SK-MEL-5 (cell line): ENCODE results near the gene NAALADL2. TPM values are rescaled to one million over a fixed set of nuclear protein-coding genes. Genes with fewer than 3 reads are reported as not detected.
"Not testable (repeated sequence)": the region's sequence is repeated elsewhere in the genome, so short reads cannot be mapped to it uniquely, and the experiment has no call there.

Source experiments
- DNase-seq: peaks from one replicate; pipeline ENCODE4 v3.0.0-alpha.2; 2016; ENCODE audit warnings: low read depth, low spot score
- in situ Hi-C: cut with HindIII; loops from 2 replicates; pipeline ENCODE4 v1.10.0; 2016; ENCODE audit warnings: low sequenced_read_pairs, high pct_unique_total_duplicates, low pct_unique_long_range_greater_than_20kb
- total RNA-seq: library from RNA; depleted of rRNA; stranded (reverse); fragments of >200 nt; shearing (Covaris generic); gene quantifications from 2 replicates; pipeline ENCODE4 v1.2.3, GENCODE V29; 2014

Gene NAALADL2
- total RNA-seq, 1 experiment from 2014 or later = 2.9 TPM

- in situ Hi-C loops = no loop called here
These were observed 387.6 kb downstream of the NAALADL2 start for GRCh38 chr3:175246766-175247165.

GRCh38 chr3:175247629-175248028 lies 388.5 kb downstream of the NAALADL2 start:
- in situ Hi-C loops = no loop called here
- no peak for DNase-seq

More at GRCh38 chr3:175246766-175247165, 387.6 kb downstream of the NAALADL2 start:
- DNase-seq = no peak

GRCh38 chr3:175248832-175249231 lies 389.7 kb downstream of the NAALADL2 start:
- in situ Hi-C loops = no loop called here
- no peak for DNase-seq

- DNase-seq = peak; percentile 6
- in situ Hi-C loops = no loop called here
These were observed 396.6 kb downstream of the NAALADL2 start for GRCh38 chr3:175255698-175256097.

GRCh38 chr3:175257123-175257522 lies 398.0 kb downstream of the NAALADL2 start:
- in situ Hi-C loops = no loop called here
- no peak for DNase-seq

GRCh38 chr3:175258763-175259162 lies 399.6 kb downstream of the NAALADL2 start:
- in situ Hi-C loops = no loop called here
- peak; percentile 43 for DNase-seq

- DNase-seq = no peak
- in situ Hi-C loops = no loop called here
These were observed 401.1 kb downstream of the NAALADL2 start for GRCh38 chr3:175260145-175260794.

- in situ Hi-C loops = no loop called here
These were observed 407.3 kb downstream of the NAALADL2 start for GRCh38 chr3:175266478-175266877.

GRCh38 chr3:175267121-175267531 lies 408.0 kb downstream of the NAALADL2 start:
- DNase-seq = no peak
- in situ Hi-C loops = no loop called here

More at GRCh38 chr3:175266478-175266877, 407.3 kb downstream of the NAALADL2 start:
- DNase-seq = no peak

- in situ Hi-C loops = no loop called here
- DNase-seq = no peak
These were observed 408.4 kb downstream of the NAALADL2 start for GRCh38 chr3:175267561-175267960.

- in situ Hi-C loops = no loop called here
- DNase-seq = no peak
These were observed 410.3 kb downstream of the NAALADL2 start for GRCh38 chr3:175269394-175269793.

GRCh38 chr3:175270198-175270837 lies 411.2 kb downstream of the NAALADL2 start:
- peak; percentile 53 for DNase-seq

GRCh38 chr3:175270866-175271265 lies 411.7 kb downstream of the NAALADL2 start:
- DNase-seq = no peak
- in situ Hi-C loops = no loop called here

More at GRCh38 chr3:175270198-175270837, 411.2 kb downstream of the NAALADL2 start:
- in situ Hi-C loops = no loop called here

GRCh38 chr3:175271465-175271864 lies 412.3 kb downstream of the NAALADL2 start:
- DNase-seq, in situ Hi-C loops: not testable (repeated sequence)

GRCh38 chr3:175272392-175272791 lies 413.3 kb downstream of the NAALADL2 start:
- in situ Hi-C loops = no loop called here

GRCh38 chr3:175273573-175273972 lies 414.4 kb downstream of the NAALADL2 start:
- in situ Hi-C loops = no loop called here

More at GRCh38 chr3:175272392-175272791, 413.3 kb downstream of the NAALADL2 start:
- no peak for DNase-seq

GRCh38 chr3:175274056-175274455 lies 414.9 kb downstream of the NAALADL2 start:
- in situ Hi-C loops = no loop called here
- DNase-seq = no peak

More at GRCh38 chr3:175273573-175273972, 414.4 kb downstream of the NAALADL2 start:
- DNase-seq = no peak

GRCh38 chr3:175274474-175275218 lies 415.5 kb downstream of the NAALADL2 start:
- no peak for DNase-seq
- in situ Hi-C loops = no loop called here
